AG04450 (cell line): ENCODE data around the gene TUBB2A. TPM values are rescaled to one million over a fixed set of nuclear protein-coding genes. Genes with fewer than 3 reads are reported as not detected.

ENCODE experiments used
- CTCF ChIA-PET: fragments of 300-600, 350-600 bp; formaldehyde crosslinking; extraction: SDS; loops from one replicate; lab custom pipeline; 2022; ENCODE audit warnings: antibody characterized with exemption, inconsistent platforms; lab: Charles Lee
- POLR2A ChIA-PET: fragments of 350-600 bp; formaldehyde crosslinking; extraction: SDS; loops from one replicate; lab custom pipeline; 2021; ENCODE audit warnings: antibody characterized with exemption, inconsistent platforms; lab: Yijun Ruan, JAX
- DNase-seq: peaks from one replicate; pipeline ENCODE4 v3.0.0-alpha.2; 2011; ENCODE audit warnings: low read depth, low spot score
- H3K27ac ChIP-seq: one replicate; pipeline ENCODE4 v1.5.1; 2012; ENCODE audit warnings: low read depth, low read length, control low read depth
- H3K27me3 ChIP-seq: one replicate; pipeline ENCODE4 v1.6.0; 2012; ENCODE audit warnings: low read length; ENCODE audit not compliant: control insufficient read depth, insufficient read depth
- H3K4me3 ChIP-seq: 2 replicates; pipeline ENCODE4 v1.5.1; 2011; ENCODE audit warnings: mild to moderate bottlenecking, low read depth, low read length, control low read depth
- H3K9me3 ChIP-seq: 2 replicates; pipeline ENCODE4 v1.5.1; 2012; ENCODE audit warnings: low read length; ENCODE audit not compliant: control insufficient read depth, insufficient read depth
- polyA plus RNA-seq: library from polyadenylated mRNA; depleted of rRNA; stranded (reverse); fragments of >200 nt; gene quantifications from 2 replicates; pipeline ENCODE4 v1.2.3, GENCODE V29; 2011
- TF ChIP-seq, protein P1 (sequence below): IDR thresholded peaks from 2 replicates; pipeline ENCODE4 v1.5.1; 2011; ENCODE audit warnings: low read depth, low read length, control low read depth, inconsistent platforms

TUBB2A gene
- polyA plus RNA-seq, 1 experiment = 111 TPM

DNA sequence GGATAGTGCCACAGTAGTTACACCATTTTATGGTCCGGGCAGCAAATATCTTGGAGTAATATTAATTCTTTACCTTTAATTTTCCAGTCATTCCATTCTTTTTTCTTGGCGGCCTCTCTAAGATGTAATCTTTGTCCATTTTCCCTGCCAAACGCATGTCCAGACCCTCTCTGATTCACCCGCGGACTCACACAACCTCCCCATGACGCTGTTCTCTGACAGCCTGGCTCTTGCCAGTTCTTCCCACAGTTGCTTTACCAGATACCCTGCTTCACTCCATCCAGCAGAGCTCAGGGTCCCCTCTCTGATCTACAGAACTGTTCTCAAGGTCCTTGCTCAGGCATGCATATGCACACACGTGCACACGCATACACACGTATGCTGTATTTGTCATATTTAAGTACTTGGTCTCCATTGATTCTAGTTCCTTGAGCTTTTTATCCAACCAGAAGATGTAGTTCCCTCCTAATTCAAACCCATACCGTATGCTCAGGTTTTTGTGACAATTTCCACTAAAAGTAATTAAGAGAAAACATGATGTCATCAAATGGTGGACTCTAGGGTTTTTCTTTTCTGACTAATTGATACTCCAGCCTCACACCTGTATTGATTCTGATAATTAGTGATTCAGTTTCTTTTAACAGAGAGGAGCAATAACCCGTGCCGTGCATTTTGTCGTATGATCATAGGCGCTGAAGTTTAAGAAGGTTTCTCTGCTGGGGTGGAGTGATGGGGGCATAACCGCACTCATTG, 28.8 kb downstream of the TUBB2A start:
- Histone ChIP-seq H3K27me3 (no peaks in the 10 kb centered on the region), H3K4me3 (no peak overlapping the region), H3K9me3 (no peaks in the 10 kb centered on the region; the same call in 1 of the 2 replicates), H3K27ac (no peak overlapping the region)
- ChIA-PET CTCF (interaction anchor here (0.7 to 7.0 kb wide), 2 partner anchors 35 to 121 kb away, joined by 6 to 119 read pairs; no protein-coding TSS in a partner anchor), POLR2A (no interaction called here)
- DNase-seq = no peak
- TF ChIP-seq, protein P1, sequence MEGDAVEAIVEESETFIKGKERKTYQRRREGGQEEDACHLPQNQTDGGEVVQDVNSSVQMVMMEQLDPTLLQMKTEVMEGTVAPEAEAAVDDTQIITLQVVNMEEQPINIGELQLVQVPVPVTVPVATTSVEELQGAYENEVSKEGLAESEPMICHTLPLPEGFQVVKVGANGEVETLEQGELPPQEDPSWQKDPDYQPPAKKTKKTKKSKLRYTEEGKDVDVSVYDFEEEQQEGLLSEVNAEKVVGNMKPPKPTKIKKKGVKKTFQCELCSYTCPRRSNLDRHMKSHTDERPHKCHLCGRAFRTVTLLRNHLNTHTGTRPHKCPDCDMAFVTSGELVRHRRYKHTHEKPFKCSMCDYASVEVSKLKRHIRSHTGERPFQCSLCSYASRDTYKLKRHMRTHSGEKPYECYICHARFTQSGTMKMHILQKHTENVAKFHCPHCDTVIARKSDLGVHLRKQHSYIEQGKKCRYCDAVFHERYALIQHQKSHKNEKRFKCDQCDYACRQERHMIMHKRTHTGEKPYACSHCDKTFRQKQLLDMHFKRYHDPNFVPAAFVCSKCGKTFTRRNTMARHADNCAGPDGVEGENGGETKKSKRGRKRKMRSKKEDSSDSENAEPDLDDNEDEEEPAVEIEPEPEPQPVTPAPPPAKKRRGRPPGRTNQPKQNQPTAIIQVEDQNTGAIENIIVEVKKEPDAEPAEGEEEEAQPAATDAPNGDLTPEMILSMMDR = no peak

DNA sequence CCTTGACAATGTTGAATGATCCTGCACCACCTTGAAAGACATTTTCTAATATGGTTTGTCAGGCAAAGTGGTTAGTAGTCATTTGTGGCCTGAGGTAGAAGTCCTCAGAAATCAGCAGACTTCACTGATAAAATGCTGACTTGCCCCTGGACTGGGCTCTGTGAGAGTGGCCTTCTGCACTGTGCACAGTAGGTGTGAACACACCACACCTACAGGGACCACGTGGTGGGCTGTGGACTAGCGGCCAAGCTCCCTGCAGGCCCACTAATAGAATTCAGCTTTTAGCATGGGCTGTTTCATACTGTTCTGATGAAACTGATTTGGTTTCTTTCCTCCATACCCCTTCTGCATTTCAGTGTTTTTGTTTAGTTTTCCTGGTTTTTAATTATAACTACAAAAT, 31.5 kb downstream of the TUBB2A start:
- CTCF ChIA-PET = interaction anchor here (0.6 to 7.0 kb wide), 44 partner anchors 8 to 1621 kb away, joined by 3 to 119 read pairs (median 4); partner anchors contain the start of gene TUBB2A

DNA sequence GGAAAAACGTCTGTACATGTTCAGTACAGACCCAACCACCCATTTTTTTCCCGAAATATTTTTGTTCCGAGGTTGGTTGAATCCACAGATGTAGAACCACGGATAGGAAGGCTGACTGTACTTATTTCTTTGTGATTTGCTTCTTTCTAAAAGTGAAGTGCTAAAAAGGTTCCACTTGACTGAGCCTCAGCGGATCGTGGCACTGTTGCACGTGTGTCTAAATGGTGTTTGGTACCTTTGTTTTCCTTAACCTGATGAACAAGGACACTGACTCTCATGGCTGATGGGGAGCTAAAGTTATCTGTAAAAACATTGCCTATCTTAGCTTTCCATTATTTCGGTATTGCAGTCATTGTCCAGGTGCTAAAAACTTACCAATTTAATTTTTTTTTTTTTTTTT, 32.7 kb downstream of the TUBB2A start:
- POLR2A ChIA-PET = interaction anchor here (0.7 kb wide), 1 partner anchor 135 kb away, joined by 11 read pairs; no protein-coding TSS in a partner anchor

More for the DNA sequence above, 31.5 kb downstream of the TUBB2A start:
- H3K4me3 ChIP-seq = no peak overlapping the region
- no peaks in the 10 kb centered on the region for H3K9me3 ChIP-seq
- POLR2A ChIA-PET = interaction anchor here (0.7 kb wide), 1 partner anchor 25 kb away, joined by 3 read pairs; no protein-coding TSS in a partner anchor
- no peak for DNase-seq
- H3K27me3 ChIP-seq = no peaks in the 10 kb centered on the region
- H3K27ac ChIP-seq = no peak overlapping the region
- TF ChIP-seq, protein P1 = no peak

DNA sequence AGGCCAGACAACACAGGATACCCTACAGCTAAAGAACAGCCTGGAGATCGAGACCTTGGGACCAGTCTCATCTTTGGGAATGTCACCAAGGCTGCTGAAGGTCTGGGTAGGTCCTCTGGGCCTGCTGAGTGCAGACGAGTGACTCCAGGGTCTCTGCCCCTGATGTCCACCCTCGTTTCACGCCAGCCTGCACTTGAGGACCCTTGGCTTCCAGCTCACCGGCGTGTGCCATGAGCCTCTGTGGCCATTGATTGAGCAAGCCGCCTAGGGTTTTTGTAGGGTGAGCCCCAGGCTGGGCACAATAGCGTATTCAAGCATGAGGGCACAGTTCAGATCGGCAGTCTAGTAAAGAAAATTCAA, 34.5 kb downstream of the TUBB2A start:
- H3K4me3 ChIP-seq = no peak overlapping the region
- no peak overlapping the region for H3K27ac ChIP-seq
- ChIA-PET CTCF (interaction anchor here (0.8 kb wide), 1 partner anchor 129 kb away, joined by 4 read pairs; no protein-coding TSS in a partner anchor), POLR2A (no interaction called here)
- H3K27me3 ChIP-seq = no peaks in the 10 kb centered on the region
- TF ChIP-seq, protein P1 = no peak
- no peaks in the 10 kb centered on the region; the same call in 1 of the 2 replicates for H3K9me3 ChIP-seq
- no peak for DNase-seq

More for the DNA sequence above, 32.7 kb downstream of the TUBB2A start:
- Histone ChIP-seq H3K9me3 (no peaks in the 10 kb centered on the region), H3K27ac (no peak overlapping the region), H3K4me3 (no peak overlapping the region), H3K27me3 (no peaks in the 10 kb centered on the region)
- CTCF ChIA-PET = interaction anchor here (0.6 to 1.4 kb wide), 6 partner anchors 10 to 537 kb away, joined by 3 to 11 read pairs (median 4); no protein-coding TSS in a partner anchor
- TF ChIP-seq, protein P1 = no peak
- DNase-seq = no peak

DNA sequence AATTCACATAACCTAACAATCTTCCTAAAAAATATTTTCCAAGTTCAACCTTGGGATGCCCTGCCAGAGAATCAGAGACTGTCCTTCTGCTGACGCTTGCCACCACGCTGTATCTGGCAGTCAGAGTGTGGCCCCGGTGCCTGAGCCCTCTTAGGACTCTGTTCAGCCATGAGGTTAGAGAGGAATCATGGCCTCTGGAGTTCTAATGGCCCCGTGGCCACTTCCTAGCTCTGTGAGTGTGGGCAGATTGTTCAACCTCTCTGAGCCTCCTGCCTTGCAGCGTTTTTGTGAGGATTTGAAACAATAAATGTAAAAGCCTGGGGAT, 36.6 kb downstream of the TUBB2A start:
- no peaks in the 10 kb centered on the region; the same call in 1 of the 2 replicates for H3K9me3 ChIP-seq
- TF ChIP-seq, protein P1 = no peak
- no peak overlapping the region for H3K4me3 ChIP-seq
- H3K27ac ChIP-seq = no peak overlapping the region
- no peaks in the 10 kb centered on the region for H3K27me3 ChIP-seq
- ChIA-PET CTCF (interaction anchor here (2.4 kb wide), 1 partner anchor 130 kb away, joined by 19 read pairs; no protein-coding TSS in a partner anchor), POLR2A (no interaction called here)
- DNase-seq = no peak
